ENCODE results near the gene COL6A2.
"Not testable (repeated sequence)": the region's sequence is repeated elsewhere in the genome, so short reads cannot be mapped to it uniquely, and the experiment has no call there.

COL6A2 gene

GRCh38 chr21:46131838-46132651 is 34.1 kb downstream of the COL6A2 start:
- POLR2A ChIA-PET = no interaction called here
- DNase-seq (ENCODE audit: extremely low spot score) = no peak
- CTCF ChIA-PET = interaction anchor here (1.0 to 1.6 kb wide), 2 partner anchors 11 to 104 kb away, joined by 3 to 11 read pairs; no protein-coding TSS in a partner anchor
- TF ChIP-seq CTCF (IDR thresholded peaks at IDR 0.05; ENCODE audit: control extremely low read depth, extremely low read depth, low read depth, missing control alignments) = no peak

- CTCF ChIA-PET = no interaction called here
- POLR2A ChIA-PET = no interaction called here
- TF ChIP-seq CTCF (IDR thresholded peaks at IDR 0.05; ENCODE audit: control extremely low read depth, extremely low read depth, low read depth, missing control alignments) = no peak
- no peak for DNase-seq (ENCODE audit: extremely low spot score)
Observed at GRCh38 chr21:46135782-46136395, 38.0 kb downstream of the COL6A2 start.

- CTCF ChIA-PET = no interaction called here
- POLR2A ChIA-PET = no interaction called here
Observed at GRCh38 chr21:46136739-46137349, 38.9 kb downstream of the COL6A2 start.

GRCh38 chr21:46137908-46138307 is 40.0 kb downstream of the COL6A2 start:
- CTCF ChIA-PET = no interaction called here
- POLR2A ChIA-PET = no interaction called here

More at GRCh38 chr21:46136739-46137349, 38.9 kb downstream of the COL6A2 start:
- no peak for DNase-seq (ENCODE audit: extremely low spot score)
- no peak for TF ChIP-seq CTCF (IDR thresholded peaks at IDR 0.05; ENCODE audit: control extremely low read depth, extremely low read depth, low read depth, missing control alignments)

GRCh38 chr21:46138383-46138970 is 40.6 kb downstream of the COL6A2 start:
- ChIA-PET POLR2A (no interaction called here), CTCF (no interaction called here)
- no peak for TF ChIP-seq CTCF (IDR thresholded peaks at IDR 0.05; ENCODE audit: control extremely low read depth, extremely low read depth, low read depth, missing control alignments)

More at GRCh38 chr21:46137908-46138307, 40.0 kb downstream of the COL6A2 start:
- no peak for TF ChIP-seq CTCF (IDR thresholded peaks at IDR 0.05; ENCODE audit: control extremely low read depth, extremely low read depth, low read depth, missing control alignments)
- DNase-seq (ENCODE audit: extremely low spot score) = no peak

GRCh38 chr21:46139686-46140085 is 41.8 kb downstream of the COL6A2 start:
- DNase-seq (ENCODE audit: extremely low spot score) = no peak
- no peak for TF ChIP-seq CTCF (IDR thresholded peaks at IDR 0.05; ENCODE audit: control extremely low read depth, extremely low read depth, low read depth, missing control alignments)
- CTCF ChIA-PET = no interaction called here
- POLR2A ChIA-PET = no interaction called here

More at GRCh38 chr21:46138383-46138970, 40.6 kb downstream of the COL6A2 start:
- no peak for DNase-seq (ENCODE audit: extremely low spot score)

- DNase-seq (ENCODE audit: extremely low spot score); POLR2A ChIA-PET: not testable (repeated sequence)
- CTCF ChIA-PET = interaction anchor here (3.8 kb wide), 1 partner anchor 13 kb away, joined by 54 read pairs; the partner anchor contains the start of gene FTCD
Observed at GRCh38 chr21:46140352-46141003, 42.6 kb downstream of the COL6A2 start.

All from GM10248 (cell line).